Suprapubic skin (tissue), 3 donors: Measurements from ENCODE around the gene MRNIP.

ENCODE experiments used
- CTCF ChIP-seq, 2 donors: fragments of 200-600 bp in 1 of 2; fragments of 450-650 bp in 1 of 2; sonication (generic) in 1 of 2; IDR thresholded peaks; one replicate each; pipeline ENCODE4 v1.5.1; 2016 to 2019; ENCODE audit warnings: antibody characterized with exemption in 2 of 2, mild to moderate bottlenecking in 1 of 2, moderate library complexity in 1 of 2
- POLR2AphosphoS5 ChIP-seq, 3 donors: sonication (generic); formaldehyde crosslinking; IDR thresholded peaks; one replicate each; pipeline ENCODE4 v1.6.1; 2017; ENCODE audit warnings: antibody characterized with exemption in 3 of 3

GRCh38 chr5:179816401-179816795, 42.2 kb downstream of the MRNIP start:
- no peak for TF ChIP-seq CTCF (IDR thresholded peaks at IDR 0.05)
- no peak for TF ChIP-seq POLR2AphosphoS5 (IDR thresholded peaks at IDR 0.05)
